ENCODE data around the gene DTNBP1. TPM values are rescaled to one million over a fixed set of nuclear protein-coding genes. Genes with fewer than 3 reads are reported as not detected.

Gene DTNBP1
- total and polyA plus RNA-seq, 2 of the 8 experiments (the other 6 are each of a cell fraction or from before 2014, with no cell fraction given): 13.5 to 22.1 TPM

DNA sequence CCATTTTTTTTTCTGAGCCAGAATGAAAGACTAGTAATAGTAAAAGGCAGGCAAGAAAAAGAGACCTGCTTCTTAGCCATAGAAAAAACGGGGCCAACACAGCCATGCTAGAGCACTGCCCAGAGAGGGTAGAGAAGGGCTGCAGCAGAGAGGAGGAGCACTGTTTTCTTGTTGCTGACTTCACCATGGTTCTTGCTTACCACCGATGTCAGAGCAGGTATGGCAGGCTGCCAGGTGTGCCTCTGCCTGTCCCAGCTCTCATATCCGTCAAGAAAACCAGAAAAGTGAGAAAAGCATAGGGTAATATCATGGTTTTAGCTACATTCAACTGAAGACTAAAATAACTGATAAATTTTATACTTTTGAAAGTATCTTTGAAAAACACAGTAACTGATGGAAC is 60.7 kb downstream of the DTNBP1 start:
- H3K27ac ChIP-seq (ENCODE audit: low read depth, low read length): no peak overlapping the region
- no peak overlapping the region for H3K56ac ChIP-seq (replicated peaks; ENCODE audit: insufficient read length, low read depth, low read length)
- H3K4me2 ChIP-seq (ENCODE audit: insufficient read depth in 1 of 2, low read depth in 2 of 2, low read length in 2 of 2): no peak overlapping the region
- no peak overlapping the region for H4K91ac ChIP-seq (replicated peaks; ENCODE audit: insufficient read length, low read length)
- no peak overlapping the region for H3K4ac ChIP-seq (replicated peaks; ENCODE audit: insufficient read length, low read depth, low read length)
- no peaks in the 10 kb centered on the region for H3K23me2 ChIP-seq (ENCODE audit: low read depth, low read length)
- POLR2A ChIA-PET (ENCODE audit: partially characterized antibody): no interaction called here
- H3K23ac ChIP-seq (ENCODE audit: insufficient read length): no peak overlapping the region
- H2BK5ac ChIP-seq (ENCODE audit: low read depth, low read length): no peak overlapping the region
- no peaks in the 10 kb centered on the region for H3K9me3 ChIP-seq (ENCODE audit: insufficient read depth in 2 of 2, low read depth in 1 of 2, low read length in 1 of 2)
- H3K18ac ChIP-seq (ENCODE audit: extremely low read depth, low read length): no peak overlapping the region
- H4K8ac ChIP-seq (ENCODE audit: extremely low read depth, insufficient read depth, low read length): no peak overlapping the region
- H2BK20ac ChIP-seq (ENCODE audit: low read length): no peak overlapping the region
- H4K20me1 ChIP-seq (replicated peaks in 1 of 2; ENCODE audit: control insufficient read depth in 1 of 2, insufficient read depth in 2 of 2, low read length in 2 of 2): no peaks in the 10 kb centered on the region
- CTCF ChIA-PET (ENCODE audit: partially characterized antibody): interaction anchor here (0.9 kb wide), 1 partner anchor 638 kb away, joined by 3 read pairs; no protein-coding TSS in a partner anchor
- no peak overlapping the region for H2BK120ac ChIP-seq (replicated peaks; ENCODE audit: low read depth, low read length)
- no peak overlapping the region for H2BK15ac ChIP-seq (ENCODE audit: low read length)
- H4K5ac ChIP-seq (ENCODE audit: insufficient read length, low read depth, low read length): no peak overlapping the region
- no peak overlapping the region for H2BK12ac ChIP-seq (ENCODE audit: low read depth, low read length)
- no peak for TF ChIP-seq POLR2A (IDR thresholded peaks at IDR 0.05; ENCODE audit: control extremely low read depth in 1 of 2, low read depth in 2 of 2, low read length in 2 of 2)
- TF ChIP-seq SIN3A (conservative IDR thresholded peaks at IDR 0.05 in 1 of 2, IDR thresholded peaks at IDR 0.05 in 1 of 2; ENCODE audit: low read depth in 1 of 2, low read length in 2 of 2): no peak
- no peak for TF ChIP-seq NRF1 (IDR thresholded peaks at IDR 0.05; ENCODE audit: low read depth, low read length)
- TF ChIP-seq TAF1 (IDR thresholded peaks at IDR 0.05; ENCODE audit: low read depth, low read length): no peak
- no peak for TF ChIP-seq TEAD4 (IDR thresholded peaks at IDR 0.05; ENCODE audit: low read depth, low read length)
- TF ChIP-seq KDM1A (IDR thresholded peaks at IDR 0.05; ENCODE audit: borderline replicate concordance, low read length): no peak
- no peaks in the 10 kb centered on the region for H3K27me3 ChIP-seq (replicated peaks in 1 of 4; ENCODE audit: control insufficient read depth in 3 of 4, extremely low read depth in 1 of 4, insufficient read depth in 3 of 4, low read length in 3 of 4)
- no peak overlapping the region for H3K4me3 ChIP-seq (ENCODE audit: extremely low read depth in 1 of 4, insufficient read depth in 2 of 4, low read depth in 3 of 4, low read length in 4 of 4)
- FAIRE-seq (no peak), DNase-seq (ENCODE audit: low read depth in 1 of 2, low spot score in 2 of 2) (no peak)
- no peak overlapping the region for H3K14ac ChIP-seq (ENCODE audit: insufficient read length)
- H3K9ac ChIP-seq (replicated peaks in 1 of 4; ENCODE audit: extremely low read depth in 1 of 4, low read depth in 3 of 4, low read length in 3 of 4): no peak overlapping the region
- WGBS, 2 experiments (ENCODE audit: extremely low coverage in 1 of 2, insufficient coverage in 1 of 2, insufficient read length in 1 of 2, insufficient replicate concordance in 2 of 2, low coverage in 1 of 2, low lambda C conversion rate in 2 of 2, missing lambda C conversion rate in 1 of 2): 88% methylated on average over 3 of the region's 3 CpGs; no CpG with 5 or more reads in 1 of the 2 experiments
- H3K79me1 ChIP-seq (ENCODE audit: low read depth, low read length): no peaks in the 10 kb centered on the region
- no peaks in the 10 kb centered on the region for H3K36me3 ChIP-seq (ENCODE audit: control insufficient read depth in 2 of 4, insufficient read depth in 4 of 4, low read length in 3 of 4)
- peaks cover 0 to 3% (median 1%) of the 10 kb centered on the region in 4 experiments; a peak in 3 of 7 replicates for H3K4me1 ChIP-seq (replicated peaks in 1 of 4; ENCODE audit: control insufficient read depth in 3 of 4, insufficient read depth in 4 of 4, low read length in 3 of 4)
- H3K79me2 ChIP-seq (ENCODE audit: control insufficient read depth in 1 of 2, insufficient read depth in 2 of 2, low read length in 2 of 2): no peaks in the 10 kb centered on the region
- H2AK5ac ChIP-seq (ENCODE audit: low read depth, low read length): no peak overlapping the region
- no peak overlapping the region for H2AFZ ChIP-seq (ENCODE audit: low read length)
